Left lung (tissue), 10 donors: ENCODE results near the gene ZFP1. TPM values are rescaled to one million over a fixed set of nuclear protein-coding genes. Genes with fewer than 3 reads are reported as not detected.

Source experiments
- ATAC-seq: fragments of 200-7000 bp; cut with Tn5 transposase; one replicate; pipeline ENCODE4 v1.9.1; 2020; ENCODE audit warnings: moderate library complexity
- DNase-seq, 4 donors: peaks; one replicate each; pipeline ENCODE4 v3.0.0-alpha.2; 2013 to 2020
- H3K27ac ChIP-seq, 2 donors: fragments of 200-600 bp; sonication (generic) in 1 of 2; one replicate each; pipeline versions ENCODE4 v1.5.0 to v1.8.0; 2020 to 2021
- H3K27me3 ChIP-seq, 2 donors: fragments of 200-600 bp; sonication (generic) in 1 of 2; one replicate each; pipeline versions ENCODE4 v1.5.0 to v1.8.0; 2020 to 2021
- H3K36me3 ChIP-seq, 2 donors: fragments of 200-600 bp; sonication (generic) in 1 of 2; one replicate each; pipeline versions ENCODE4 v1.5.0 to v1.8.0; 2020 to 2021
- H3K4me1 ChIP-seq, 2 donors: fragments of 200-600 bp; one replicate each; pipeline ENCODE4 v1.8.0; 2021
- H3K4me3 ChIP-seq, 2 donors: fragments of 200-600 bp; sonication (generic) in 1 of 2; one replicate each; pipeline versions ENCODE4 v1.5.0 to v1.8.0; 2020 to 2021; ENCODE audit warnings: mild to moderate bottlenecking in 1 of 2
- H3K9me3 ChIP-seq, 2 donors: fragments of 200-600 bp; sonication (generic) in 1 of 2; one replicate each; pipeline versions ENCODE4 v1.5.0 to v1.8.0; 2020 to 2021
- CTCF ChIP-seq, 2 donors: fragments of 200-600 bp; sonication (generic) in 1 of 2; IDR thresholded peaks; one replicate each; pipeline versions ENCODE4 v1.5.0 to v1.8.0; 2021; ENCODE audit warnings: antibody characterized with exemption in 2 of 2
- intact Hi-C, 2 donors: fragments of 100-400 bp; cut with DNase I; formaldehyde crosslinking; loops; one replicate each; pipeline versions ENCODE4 v1.11.2 to v1.14.2; 2022
- polyA plus RNA-seq, 6 donors: library from polyadenylated mRNA; unstranded; fragments of 120-200 nt; gene quantifications; one replicate each; pipeline ENCODE4 v1.2.1, GENCODE V29; 2013; ENCODE audit not compliant: insufficient read length in 6 of 6
- total RNA-seq, 2 donors: library from RNA; stranded (reverse); fragmentation: NEBNext Ultra II Directional; extraction: Animal tissue kit (Norgen Biotek cat#: 25700); gene quantifications; one replicate each; pipeline ENCODE4 v1.2.1, GENCODE V29; 2021
- donor health status: DM: no; HTN: yes; CAD: no.
- donor health status: DM: no; HTN: no; CAD: no.

Gene ZFP1
- total and polyA plus RNA-seq, 8 donors, result 8.4 to 25.5 (median 22.4) TPM

GRCh38 chr16:75116911-75117245, 31.4 kb upstream of the ZFP1 start:
- peaks cover 0 to 11% of the 10 kb centered on the region in 2 donors for H3K27me3 ChIP-seq
- H3K27ac ChIP-seq, result no peak overlapping the region
- no peak for ATAC-seq
- peaks cover 0 to 12% of the 10 kb centered on the region in 2 donors for H3K9me3 ChIP-seq
- no peak for DNase-seq
- no peak overlapping the region for H3K4me3 ChIP-seq
- TF ChIP-seq CTCF (IDR thresholded peaks at IDR 0.05), result no peak
- peaks cover 7 to 25% of the 10 kb centered on the region in 2 donors for H3K4me1 ChIP-seq
- H3K36me3 ChIP-seq, result no peaks in the 10 kb centered on the region
- intact Hi-C loops, result no loop called here

DNA sequence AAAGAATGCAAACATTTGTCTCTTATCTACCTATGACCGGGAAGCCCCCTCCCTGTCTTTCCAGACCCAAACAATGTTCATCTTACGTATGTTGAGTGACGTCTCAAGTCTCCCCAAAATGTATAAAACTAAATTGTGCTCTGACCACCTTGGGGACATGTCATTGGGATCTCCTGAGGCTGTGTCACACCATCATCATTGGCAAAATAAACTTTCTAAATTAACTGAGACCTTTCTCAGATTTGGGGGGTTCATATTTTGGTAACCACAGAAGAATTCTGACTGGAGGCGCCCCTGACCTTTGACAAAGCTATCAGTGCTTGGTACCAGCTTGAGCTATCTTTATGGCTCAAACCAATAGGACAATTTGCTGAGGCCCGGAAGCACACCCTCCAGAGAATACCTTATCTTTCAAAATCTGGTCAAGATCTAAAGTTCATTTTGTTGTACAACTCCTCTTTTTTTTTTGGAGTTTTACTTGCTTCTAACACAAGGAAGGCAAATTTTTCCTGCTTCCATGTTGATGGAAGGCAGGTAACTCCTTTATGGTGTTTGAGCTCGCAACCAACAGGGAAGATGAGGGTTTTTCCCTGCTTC, 29.3 kb upstream of the ZFP1 start:
- H3K4me1 ChIP-seq, result peaks cover 7 to 13% of the 10 kb centered on the region in 2 donors
- no peaks in the 10 kb centered on the region for H3K36me3 ChIP-seq
- no peak for ATAC-seq
- H3K27ac ChIP-seq, result no peak overlapping the region
- intact Hi-C loops, result no loop called here
- TF ChIP-seq CTCF (IDR thresholded peaks at IDR 0.05), result no peak
- no peak overlapping the region for H3K4me3 ChIP-seq
- H3K27me3 ChIP-seq, result no peaks in the 10 kb centered on the region
- H3K9me3 ChIP-seq, result peaks cover 0 to 24% of the 10 kb centered on the region in 2 donors
- no peak for DNase-seq

DNA sequence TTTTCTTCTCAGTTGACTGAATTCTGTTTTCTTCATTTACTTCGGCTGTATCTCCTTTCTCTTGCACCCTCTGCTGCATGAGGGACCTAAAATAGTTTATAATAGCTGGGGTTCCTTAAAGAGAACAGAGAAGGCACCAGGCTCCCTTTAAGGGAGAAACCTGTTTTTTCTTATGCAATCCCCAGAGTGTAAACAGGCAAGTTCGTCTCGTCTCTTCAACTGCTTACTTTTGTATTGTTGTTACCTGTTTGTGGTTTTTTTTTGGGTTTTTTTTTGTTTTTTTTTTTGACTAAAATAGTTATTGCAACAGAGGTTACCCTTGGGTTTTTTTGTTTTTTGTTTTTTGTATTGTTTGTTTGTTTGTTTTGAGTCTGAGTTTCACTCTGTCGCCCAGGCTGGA, 28.1 kb upstream of the ZFP1 start:
- no peak for ATAC-seq
- H3K36me3 ChIP-seq, result no peaks in the 10 kb centered on the region
- DNase-seq, result no peak
- no peak overlapping the region for H3K27ac ChIP-seq
- H3K4me3 ChIP-seq, result no peak overlapping the region
- no peaks in the 10 kb centered on the region for H3K27me3 ChIP-seq
- peaks cover 7 to 13% of the 10 kb centered on the region in 2 donors for H3K4me1 ChIP-seq
- intact Hi-C loops, result no loop called here
- TF ChIP-seq CTCF (IDR thresholded peaks at IDR 0.05), result no peak
- peaks cover 0 to 24% of the 10 kb centered on the region in 2 donors for H3K9me3 ChIP-seq

- no peak for TF ChIP-seq CTCF (IDR thresholded peaks at IDR 0.05)
- ATAC-seq (no peak), DNase-seq (no peak)
- Histone ChIP-seq H3K4me3 (no peak overlapping the region), H3K9me3 (peaks cover 0 to 26% of the 10 kb centered on the region in 2 donors), H3K36me3 (no peaks in the 10 kb centered on the region), H3K4me1 (no peaks in the 10 kb centered on the region), H3K27ac (no peak overlapping the region), H3K27me3 (no peaks in the 10 kb centered on the region)
- intact Hi-C loops, result no loop called here
These were observed 26.3 kb upstream of the ZFP1 start for GRCh38 chr16:75121949-75122568.

GRCh38 chr16:75122609-75123008, 25.7 kb upstream of the ZFP1 start:
- Histone ChIP-seq H3K4me3 (no peak overlapping the region), H3K27ac (no peak overlapping the region), H3K9me3 (peaks cover 0 to 32% of the 10 kb centered on the region in 2 donors), H3K36me3 (no peaks in the 10 kb centered on the region), H3K4me1 (no peaks in the 10 kb centered on the region), H3K27me3 (no peaks in the 10 kb centered on the region)
- ATAC-seq (no peak), DNase-seq (no peak)
- intact Hi-C loops, result no loop called here
- TF ChIP-seq CTCF (IDR thresholded peaks at IDR 0.05), result no peak
